Measurements from ENCODE around the gene RAB5B.
"Not testable (repeated sequence)": the region's sequence is repeated elsewhere in the genome, so short reads cannot be mapped to it uniquely, and the experiment has no call there.

RAB5B gene

DNA sequence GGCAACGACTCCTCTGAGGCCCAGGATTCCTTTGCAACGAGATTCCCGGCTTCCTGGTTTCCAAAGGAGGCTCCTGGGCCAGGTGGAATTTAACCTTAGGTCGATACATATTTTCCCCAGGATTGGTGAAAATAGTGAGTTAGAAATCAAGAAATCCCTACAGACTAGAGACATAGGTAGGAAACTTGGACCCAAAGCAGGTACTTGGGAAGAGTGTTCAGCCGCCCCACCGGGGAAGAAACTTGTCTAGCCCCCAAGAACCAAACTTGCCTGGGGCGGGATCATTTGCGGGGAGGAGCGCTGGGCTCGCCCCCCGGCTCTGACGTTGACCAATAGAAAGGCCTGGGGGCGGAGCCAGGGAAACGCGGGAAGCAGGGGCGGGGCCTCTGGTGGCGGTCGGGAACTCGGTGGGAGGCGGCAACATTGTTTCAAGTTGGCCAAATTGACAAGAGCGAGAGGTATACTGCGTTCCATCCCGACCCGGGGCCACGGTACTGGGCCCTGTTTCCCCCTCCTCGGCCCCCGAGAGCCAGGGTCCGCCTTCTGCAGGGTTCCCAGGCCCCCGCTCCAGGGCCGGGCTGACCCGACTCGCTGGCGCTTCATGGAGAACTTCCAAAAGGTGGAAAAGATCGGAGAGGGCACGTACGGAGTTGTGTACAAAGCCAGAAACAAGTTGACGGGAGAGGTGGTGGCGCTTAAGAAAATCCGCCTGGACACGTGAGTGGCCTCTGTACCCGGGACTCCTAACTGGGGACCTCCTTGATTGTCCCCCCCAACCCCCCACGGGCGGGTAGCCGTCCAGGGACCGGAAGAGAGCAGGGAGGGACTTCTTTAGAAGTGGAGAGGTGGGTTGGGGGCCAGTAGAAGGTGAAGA, 7.2 kb upstream of the RAB5B start, which contains the start of gene CDK2:
CDK2 (plus strand) TSS at position 423 of the 874 bp plus-strand sequence; CDS start at position 602, 179 bp downstream.
- Histone ChIP-seq H3K9me3 (ENCODE audit: control insufficient read depth in 1 of 2, low read length in 2 of 2) (no peaks in the 10 kb centered on the region), H3K36me3 (ENCODE audit: control insufficient read depth in 1 of 2, insufficient read depth in 2 of 2, low read length in 2 of 2) (peaks cover 0 to 2% of the 10 kb centered on the region in 2 donors), H3K4me3 (ENCODE audit: low read depth in 1 of 2, low read length in 2 of 2) (peak within 1 kb of the TSS; percentile 85 to 92), H3K4me1 (ENCODE audit: control insufficient read depth in 1 of 2, insufficient read depth in 2 of 2, low read length in 2 of 2) (peaks cover 20 to 22% of the 10 kb centered on the region in 2 donors), H3K27ac (ENCODE audit: low read depth, low read length) (peak within 1 kb of the TSS; percentile 59), H3K27me3 (ENCODE audit: control insufficient read depth in 1 of 2, insufficient read depth in 2 of 2, low read length in 2 of 2) (no peaks in the 10 kb centered on the region), H3K9ac (ENCODE audit: low read depth in 1 of 2, low read length in 2 of 2) (peak within 1 kb of the TSS; percentile 93 to 95)

DNA sequence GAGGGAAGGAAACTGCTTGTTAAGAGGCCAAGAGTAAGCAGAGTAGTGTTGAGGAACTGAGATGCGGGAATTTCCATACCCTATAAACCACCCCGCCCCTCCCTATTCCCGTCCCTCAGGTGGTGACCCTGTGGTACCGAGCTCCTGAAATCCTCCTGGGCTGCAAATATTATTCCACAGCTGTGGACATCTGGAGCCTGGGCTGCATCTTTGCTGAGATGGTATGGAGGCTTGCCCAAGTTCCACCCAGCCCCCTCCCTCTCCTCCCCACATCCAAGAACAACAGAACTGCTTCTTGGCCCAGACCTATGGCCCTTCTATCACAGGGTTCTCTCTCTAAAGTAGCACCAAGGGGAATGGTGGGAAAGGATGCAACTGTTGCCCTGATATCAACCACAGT, 4.5 kb upstream of the RAB5B start:
- Histone ChIP-seq H3K27ac (ENCODE audit: low read depth, low read length) (no peak overlapping the region), H3K9ac (ENCODE audit: low read depth in 1 of 2, low read length in 2 of 2) (no peak overlapping the region), H3K27me3 (ENCODE audit: control insufficient read depth in 1 of 2, insufficient read depth in 2 of 2, low read length in 2 of 2) (no peaks in the 10 kb centered on the region), H3K4me1 (ENCODE audit: control insufficient read depth in 1 of 2, insufficient read depth in 2 of 2, low read length in 2 of 2) (peaks cover 31 to 32% of the 10 kb centered on the region in 2 donors), H3K4me3 (ENCODE audit: low read depth in 1 of 2, low read length in 2 of 2) (no peak overlapping the region), H3K36me3 (ENCODE audit: control insufficient read depth in 1 of 2, insufficient read depth in 2 of 2, low read length in 2 of 2) (peaks cover 0 to 2% of the 10 kb centered on the region in 2 donors), H3K9me3 (ENCODE audit: control insufficient read depth in 1 of 2, low read length in 2 of 2) (no peaks in the 10 kb centered on the region)

DNA sequence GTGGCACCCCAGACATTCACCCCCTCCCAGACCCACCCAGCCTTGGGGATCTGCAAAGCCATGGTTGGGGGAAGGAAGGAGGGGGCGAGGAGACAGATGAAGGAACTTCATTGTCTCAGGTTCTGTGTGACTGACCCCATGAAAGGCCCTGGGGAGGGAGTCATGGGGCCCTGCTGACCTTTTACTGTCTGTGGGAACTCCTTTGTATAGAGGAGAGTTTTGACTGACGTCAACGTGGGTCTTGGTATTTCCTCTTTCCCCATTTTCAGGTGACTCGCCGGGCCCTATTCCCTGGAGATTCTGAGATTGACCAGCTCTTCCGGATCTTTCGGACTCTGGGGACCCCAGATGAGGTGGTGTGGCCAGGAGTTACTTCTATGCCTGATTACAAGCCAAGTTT, 3.1 kb upstream of the RAB5B start:
- Histone ChIP-seq H3K4me3 (ENCODE audit: low read depth in 1 of 2, low read length in 2 of 2) (no peak overlapping the region), H3K36me3 (ENCODE audit: control insufficient read depth in 1 of 2, insufficient read depth in 2 of 2, low read length in 2 of 2) (peaks cover 0 to 2% of the 10 kb centered on the region in 2 donors), H3K27me3 (ENCODE audit: control insufficient read depth in 1 of 2, insufficient read depth in 2 of 2, low read length in 2 of 2) (no peaks in the 10 kb centered on the region), H3K9ac (ENCODE audit: low read depth in 1 of 2, low read length in 2 of 2) (no peak overlapping the region), H3K9me3 (ENCODE audit: control insufficient read depth in 1 of 2, low read length in 2 of 2) (no peaks in the 10 kb centered on the region), H3K27ac (ENCODE audit: low read depth, low read length) (no peak overlapping the region), H3K4me1 (ENCODE audit: control insufficient read depth in 1 of 2, insufficient read depth in 2 of 2, low read length in 2 of 2) (peaks cover 37 to 41% of the 10 kb centered on the region in 2 donors)

DNA sequence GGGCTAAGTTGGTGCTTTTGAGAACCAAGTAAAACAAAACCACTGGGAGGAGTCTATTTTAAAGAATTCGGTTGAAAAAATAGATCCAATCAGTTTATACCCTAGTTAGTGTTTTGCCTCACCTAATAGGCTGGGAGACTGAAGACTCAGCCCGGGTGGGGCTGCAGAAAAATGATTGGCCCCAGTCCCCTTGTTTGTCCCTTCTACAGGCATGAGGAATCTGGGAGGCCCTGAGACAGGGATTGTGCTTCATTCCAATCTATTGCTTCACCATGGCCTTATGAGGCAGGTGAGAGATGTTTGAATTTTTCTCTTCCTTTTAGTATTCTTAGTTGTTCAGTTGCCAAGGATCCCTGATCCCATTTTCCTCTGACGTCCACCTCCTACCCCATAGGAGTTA, 1.8 kb upstream of the RAB5B start:
- Histone ChIP-seq H3K9me3 (ENCODE audit: control insufficient read depth in 1 of 2, low read length in 2 of 2) (no peaks in the 10 kb centered on the region), H3K9ac (ENCODE audit: low read depth in 1 of 2, low read length in 2 of 2) (peak overlapping the region in 1 of 2 donors; percentile 92), H3K27me3 (ENCODE audit: control insufficient read depth in 1 of 2, insufficient read depth in 2 of 2, low read length in 2 of 2) (no peaks in the 10 kb centered on the region), H3K4me1 (ENCODE audit: control insufficient read depth in 1 of 2, insufficient read depth in 2 of 2, low read length in 2 of 2) (peaks cover 38 to 40% of the 10 kb centered on the region in 2 donors), H3K36me3 (ENCODE audit: control insufficient read depth in 1 of 2, insufficient read depth in 2 of 2, low read length in 2 of 2) (peaks cover 2% of the 10 kb centered on the region in 2 donors), H3K27ac (ENCODE audit: low read depth, low read length) (no peak overlapping the region), H3K4me3 (ENCODE audit: low read depth in 1 of 2, low read length in 2 of 2) (no peak overlapping the region)

DNA sequence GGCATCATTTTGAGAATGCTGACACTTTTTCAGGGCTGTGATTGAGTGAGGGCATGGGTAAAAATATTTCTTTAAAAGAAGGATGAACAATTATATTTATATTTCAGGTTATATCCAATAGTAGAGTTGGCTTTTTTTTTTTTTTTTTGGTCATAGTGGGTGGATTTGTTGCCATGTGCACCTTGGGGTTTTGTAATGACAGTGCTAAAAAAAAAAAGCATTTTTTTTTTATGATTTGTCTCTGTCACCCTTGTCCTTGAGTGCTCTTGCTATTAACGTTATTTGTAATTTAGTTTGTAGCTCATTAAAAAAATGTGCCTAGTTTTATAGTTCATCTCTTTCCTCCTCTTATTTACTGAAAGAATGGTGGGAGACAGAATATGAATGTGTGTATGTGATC, 1.4 kb upstream of the RAB5B start:
- Histone ChIP-seq H3K9ac (ENCODE audit: low read depth in 1 of 2, low read length in 2 of 2) (peak overlapping the region; percentile 92), H3K9me3 (ENCODE audit: control insufficient read depth in 1 of 2, low read length in 2 of 2) (no peaks in the 10 kb centered on the region), H3K4me3 (ENCODE audit: low read depth in 1 of 2, low read length in 2 of 2) (peak overlapping the region; percentile 88 to 90), H3K27me3 (ENCODE audit: control insufficient read depth in 1 of 2, insufficient read depth in 2 of 2, low read length in 2 of 2) (no peaks in the 10 kb centered on the region), H3K4me1 (ENCODE audit: control insufficient read depth in 1 of 2, insufficient read depth in 2 of 2, low read length in 2 of 2) (peaks cover 33 to 39% of the 10 kb centered on the region in 2 donors), H3K36me3 (ENCODE audit: control insufficient read depth in 1 of 2, insufficient read depth in 2 of 2, low read length in 2 of 2) (peaks cover 2 to 4% of the 10 kb centered on the region in 2 donors), H3K27ac (ENCODE audit: low read depth, low read length) (peak overlapping the region; percentile 84)

DNA sequence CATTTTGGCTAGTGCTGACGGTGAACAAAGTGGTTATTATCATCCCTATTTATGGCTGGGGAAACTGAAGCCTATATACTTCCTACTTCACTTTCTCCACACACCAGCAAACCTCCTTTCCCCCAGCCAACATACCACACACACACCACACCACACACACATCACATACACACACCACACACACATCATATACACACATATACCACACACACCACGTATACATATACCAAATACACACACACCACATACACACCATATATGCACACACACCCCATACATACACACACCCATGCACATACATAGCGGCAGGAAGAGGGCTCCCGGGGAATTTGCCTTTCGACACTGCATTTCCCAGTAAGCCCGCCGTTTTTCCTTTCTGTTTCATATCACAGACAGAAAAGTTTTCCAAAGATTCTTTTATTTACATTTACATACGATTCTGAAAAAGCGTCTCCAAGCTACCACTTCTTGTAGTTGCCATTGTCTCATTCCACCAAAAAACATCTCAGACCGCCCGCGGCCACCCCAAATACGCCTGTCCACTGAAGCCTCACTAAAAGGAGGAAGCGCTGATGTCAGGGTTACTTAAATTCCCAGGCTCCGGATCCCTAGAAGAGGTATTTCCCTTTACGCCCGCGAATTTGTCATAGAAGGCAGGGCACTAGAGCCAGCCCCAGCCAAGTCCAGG, 823 bp upstream of the RAB5B start:
- Histone ChIP-seq H3K27ac (ENCODE audit: low read depth, low read length) (peak overlapping the region; percentile 84), H3K36me3 (ENCODE audit: control insufficient read depth in 1 of 2, insufficient read depth in 2 of 2, low read length in 2 of 2) (peaks cover 2 to 4% of the 10 kb centered on the region in 2 donors), H3K27me3 (ENCODE audit: control insufficient read depth in 1 of 2, insufficient read depth in 2 of 2, low read length in 2 of 2) (no peaks in the 10 kb centered on the region), H3K4me3 (ENCODE audit: low read depth in 1 of 2, low read length in 2 of 2) (peak overlapping the region; percentile 88 to 90), H3K4me1 (ENCODE audit: control insufficient read depth in 1 of 2, insufficient read depth in 2 of 2, low read length in 2 of 2) (peaks cover 27 to 34% of the 10 kb centered on the region in 2 donors), H3K9ac (ENCODE audit: low read depth in 1 of 2, low read length in 2 of 2) (peak overlapping the region; percentile 92), H3K9me3 (ENCODE audit: control insufficient read depth in 1 of 2, low read length in 2 of 2) (no peaks in the 10 kb centered on the region)

DNA sequence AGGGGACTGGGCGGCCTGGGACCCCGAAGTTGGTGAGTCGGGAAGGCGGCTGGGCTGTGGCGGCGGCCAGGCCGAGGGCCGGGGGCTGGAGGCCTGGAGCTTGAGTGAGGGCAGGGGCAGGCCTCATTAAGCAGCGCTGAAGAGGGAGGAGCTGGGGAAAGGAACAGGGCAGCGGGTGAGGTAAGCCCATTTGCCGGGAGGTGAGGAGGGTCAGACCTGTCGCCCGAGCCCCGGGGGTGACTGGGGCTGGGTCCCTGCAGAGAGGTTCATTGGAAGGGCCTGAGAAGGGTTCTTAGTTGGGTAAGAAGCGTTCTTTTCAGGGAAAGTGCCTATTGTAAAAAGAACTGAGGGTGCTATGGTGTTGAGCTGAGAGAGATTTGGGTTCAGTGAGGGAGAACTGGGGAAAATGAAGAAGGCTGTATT, 441 bp downstream of the RAB5B start:
- Histone ChIP-seq H3K27ac (ENCODE audit: low read depth, low read length) (peak overlapping the region; percentile 92), H3K4me3 (ENCODE audit: low read depth in 1 of 2, low read length in 2 of 2) (peak overlapping the region; percentile 85 to 91), H3K9me3 (ENCODE audit: control insufficient read depth in 1 of 2, low read length in 2 of 2) (no peaks in the 10 kb centered on the region), H3K9ac (ENCODE audit: low read depth in 1 of 2, low read length in 2 of 2) (peak overlapping the region; percentile 89 to 99), H3K27me3 (ENCODE audit: control insufficient read depth in 1 of 2, insufficient read depth in 2 of 2, low read length in 2 of 2) (no peaks in the 10 kb centered on the region), H3K4me1 (ENCODE audit: control insufficient read depth in 1 of 2, insufficient read depth in 2 of 2, low read length in 2 of 2) (peaks cover 26 to 30% of the 10 kb centered on the region in 2 donors), H3K36me3 (ENCODE audit: control insufficient read depth in 1 of 2, insufficient read depth in 2 of 2, low read length in 2 of 2) (peaks cover 2 to 6% of the 10 kb centered on the region in 2 donors)

DNA sequence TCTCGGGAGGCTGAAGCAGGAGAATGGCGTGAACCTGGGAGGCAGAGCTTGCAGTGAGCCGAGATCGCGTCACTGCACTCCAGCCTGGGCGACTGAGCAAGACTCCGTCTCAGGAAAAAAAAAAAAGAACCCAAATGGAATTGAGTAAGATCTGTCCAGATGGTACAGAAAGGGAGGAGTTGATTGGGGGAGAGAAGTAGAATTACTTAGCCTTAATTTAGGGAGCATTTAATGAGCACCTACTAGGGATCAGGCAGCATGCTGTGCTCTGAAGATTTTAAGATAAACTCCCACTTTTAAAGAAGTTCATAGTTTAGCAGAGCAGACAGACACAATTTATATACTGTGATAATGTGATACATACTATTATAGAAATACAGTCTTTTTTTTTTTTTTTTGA, 4.5 kb downstream of the RAB5B start:
- Histone ChIP-seq H3K4me3 (ENCODE audit: low read depth in 1 of 2, low read length in 2 of 2) (no peak overlapping the region), H3K4me1 (ENCODE audit: control insufficient read depth in 1 of 2, insufficient read depth in 2 of 2, low read length in 2 of 2) (peaks cover 16 to 20% of the 10 kb centered on the region in 2 donors), H3K36me3 (ENCODE audit: control insufficient read depth in 1 of 2, insufficient read depth in 2 of 2, low read length in 2 of 2) (peaks cover 10 to 23% of the 10 kb centered on the region in 2 donors), H3K27me3 (ENCODE audit: control insufficient read depth in 1 of 2, insufficient read depth in 2 of 2, low read length in 2 of 2) (no peaks in the 10 kb centered on the region), H3K9ac (ENCODE audit: low read depth in 1 of 2, low read length in 2 of 2) (no peak overlapping the region), H3K9me3 (ENCODE audit: control insufficient read depth in 1 of 2, low read length in 2 of 2) (no peaks in the 10 kb centered on the region), H3K27ac (ENCODE audit: low read depth, low read length) (no peak overlapping the region)

DNA sequence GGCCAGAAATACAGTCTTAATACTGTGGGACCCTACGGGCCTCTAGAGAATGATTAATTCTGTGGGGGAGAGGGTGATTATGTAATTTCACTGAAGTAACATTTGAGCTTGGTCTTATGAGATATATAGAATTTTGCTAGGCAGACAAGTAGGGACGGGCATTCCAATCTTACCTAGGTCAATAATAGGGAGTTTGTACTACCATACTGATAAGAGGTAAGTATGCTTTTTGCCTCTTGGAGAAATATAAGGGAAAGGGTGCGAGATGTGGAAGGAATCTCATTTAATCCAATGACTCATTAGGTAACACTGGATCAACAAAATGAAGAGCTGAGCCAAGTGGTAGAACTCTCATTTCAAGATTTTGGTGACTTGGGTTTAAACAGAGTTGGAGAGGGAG, 5.2 kb downstream of the RAB5B start:
- peaks cover 16 to 20% of the 10 kb centered on the region in 2 donors for H3K4me1 ChIP-seq (ENCODE audit: control insufficient read depth in 1 of 2, insufficient read depth in 2 of 2, low read length in 2 of 2)
- H3K36me3 ChIP-seq (ENCODE audit: control insufficient read depth in 1 of 2, insufficient read depth in 2 of 2, low read length in 2 of 2): peaks cover 10 to 23% of the 10 kb centered on the region in 2 donors
- H3K27me3 ChIP-seq (ENCODE audit: control insufficient read depth in 1 of 2, insufficient read depth in 2 of 2, low read length in 2 of 2): no peaks in the 10 kb centered on the region
- H3K9me3 ChIP-seq (ENCODE audit: control insufficient read depth in 1 of 2, low read length in 2 of 2): no peaks in the 10 kb centered on the region
- H3K4me3 ChIP-seq (ENCODE audit: low read depth in 1 of 2, low read length in 2 of 2): no peak overlapping the region
- no peak overlapping the region for H3K9ac ChIP-seq (ENCODE audit: low read depth in 1 of 2, low read length in 2 of 2)
- H3K27ac ChIP-seq (ENCODE audit: low read depth, low read length): no peak overlapping the region

DNA sequence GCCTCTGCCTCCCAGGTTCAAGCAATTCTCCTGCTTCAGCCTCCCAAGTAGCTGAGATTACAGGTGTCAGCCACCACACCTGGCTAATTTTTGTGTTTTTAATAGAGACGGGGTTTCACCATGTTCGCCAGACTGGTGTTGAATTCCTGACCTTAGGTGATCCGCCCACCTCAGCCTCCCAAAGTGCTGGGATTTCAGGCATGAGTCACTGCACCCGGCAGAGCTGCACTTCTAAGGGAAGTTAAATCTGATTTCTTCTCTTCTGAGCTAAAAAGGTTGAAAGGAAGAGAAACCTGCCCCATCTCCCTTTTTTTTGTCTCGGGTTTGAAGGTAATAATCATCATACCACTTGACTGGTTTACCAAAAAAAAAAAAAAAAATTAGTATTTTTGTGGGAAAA, 8.0 kb downstream of the RAB5B start:
- not testable (repeated sequence) for H3K4me1 ChIP-seq (ENCODE audit: control insufficient read depth in 1 of 2, insufficient read depth in 2 of 2, low read length in 2 of 2); H3K27ac ChIP-seq (ENCODE audit: low read depth, low read length); H3K4me3 ChIP-seq (ENCODE audit: low read depth in 1 of 2, low read length in 2 of 2); H3K9ac ChIP-seq (ENCODE audit: low read depth in 1 of 2, low read length in 2 of 2); H3K9me3 ChIP-seq (ENCODE audit: control insufficient read depth in 1 of 2, low read length in 2 of 2); H3K27me3 ChIP-seq (ENCODE audit: control insufficient read depth in 1 of 2, insufficient read depth in 2 of 2, low read length in 2 of 2)
- H3K36me3 ChIP-seq (ENCODE audit: control insufficient read depth in 1 of 2, insufficient read depth in 2 of 2, low read length in 2 of 2): peaks cover 10 to 37% of the 10 kb centered on the region in 2 donors
